Mesenchymal stem cell (in vitro differentiated cells and primary cell): Measurements from ENCODE around the gene SMS.

ENCODE experiments used
- DNase-seq: peaks from one replicate; pipeline ENCODE4 v3.0.0-alpha.2; 2013
- H2AFZ ChIP-seq: one replicate; pipeline ENCODE4 v1.6.1; 2013; ENCODE audit warnings: low read depth, mild to moderate bottlenecking, control low read depth, inconsistent platforms, low read length, moderate library complexity
- H2AK5ac ChIP-seq: 2 replicates; pipeline ENCODE4 v1.6.1; 2013; ENCODE audit warnings: low read length, moderate library complexity, mild to moderate bottlenecking, inconsistent platforms; ENCODE audit not compliant: severe bottlenecking
- H2BK120ac ChIP-seq: one replicate; pipeline ENCODE4 v1.6.1; 2013; ENCODE audit warnings: low read depth, mild to moderate bottlenecking, inconsistent platforms, low read length, moderate library complexity
- H2BK12ac ChIP-seq, 2 experiments: one replicate each; pipeline ENCODE4 v1.6.1; 2013; ENCODE audit warnings: inconsistent platforms in 2 of 2, low read length in 2 of 2, mild to moderate bottlenecking in 2 of 2, moderate library complexity in 2 of 2, control low read depth in 1 of 2
- H2BK15ac ChIP-seq: one replicate; pipeline ENCODE4 v1.6.1; 2013; ENCODE audit warnings: mild to moderate bottlenecking, low read depth, inconsistent platforms; ENCODE audit not compliant: poor library complexity, severe bottlenecking
- H2BK5ac ChIP-seq: 2 replicates; pipeline ENCODE4 v1.6.1; 2013; ENCODE audit warnings: low read depth, mild to moderate bottlenecking, low read length, control low read depth, inconsistent platforms; ENCODE audit not compliant: poor library complexity, severe bottlenecking
- H3K14ac ChIP-seq, 2 experiments: one replicate each; pipeline ENCODE4 v1.6.1; 2013; ENCODE audit warnings: inconsistent platforms in 2 of 2, low read length in 2 of 2, control low read depth in 1 of 2, mild to moderate bottlenecking in 1 of 2, moderate library complexity in 1 of 2
- H3K18ac ChIP-seq, 2 experiments: one replicate each; pipeline ENCODE4 v1.6.1; 2013; ENCODE audit warnings: inconsistent platforms in 2 of 2, low read length in 2 of 2, control low read depth in 1 of 2, low read depth in 1 of 2, mild to moderate bottlenecking in 1 of 2
- H3K23ac ChIP-seq, 2 experiments: one replicate each; pipeline ENCODE4 v1.6.1; 2013; ENCODE audit warnings: inconsistent platforms in 2 of 2, low read length in 2 of 2, mild to moderate bottlenecking in 2 of 2, moderate library complexity in 2 of 2, control low read depth in 1 of 2
- H3K27ac ChIP-seq: 2 replicates; pipeline ENCODE4 v1.5.1; 2013; ENCODE audit warnings: mild to moderate bottlenecking, moderate library complexity, low read length, control low read depth, inconsistent platforms; ENCODE audit not compliant: poor library complexity, severe bottlenecking
- H3K27me3 ChIP-seq, 2 experiments: 2 replicates each; pipeline versions ENCODE4 v1.6.1 to v1.7.0; 2013; ENCODE audit warnings: low read length in 2 of 2, mild to moderate bottlenecking in 2 of 2, moderate library complexity in 2 of 2, control low read depth in 1 of 2, inconsistent platforms in 1 of 2; ENCODE audit not compliant: control insufficient read depth in 1 of 2, insufficient read depth in 1 of 2
- H3K36me3 ChIP-seq, 2 experiments: 2 replicates each; pipeline versions ENCODE4 v1.6.1 to v1.7.0; 2013; ENCODE audit warnings: low read length in 2 of 2, control low read depth in 1 of 2, inconsistent platforms in 1 of 2, low read depth in 1 of 2, mild to moderate bottlenecking in 1 of 2; ENCODE audit not compliant: insufficient read depth in 2 of 2, control insufficient read depth in 1 of 2
- H3K4ac ChIP-seq, 2 experiments: one replicate each; pipeline ENCODE4 v1.6.1; 2013; ENCODE audit warnings: inconsistent platforms in 2 of 2, low read length in 2 of 2, mild to moderate bottlenecking in 2 of 2, moderate library complexity in 2 of 2, control low read depth in 1 of 2, low read depth in 1 of 2
- H3K4me1 ChIP-seq: 2 replicates; pipeline ENCODE4 v1.6.1; 2013; ENCODE audit warnings: low read depth, low read length, control low read depth; ENCODE audit not compliant: control insufficient read depth, insufficient read depth
- H3K4me2 ChIP-seq: 2 replicates; pipeline ENCODE4 v1.6.1; 2013; ENCODE audit warnings: low read length, mild to moderate bottlenecking, inconsistent platforms; ENCODE audit not compliant: poor library complexity, severe bottlenecking
- H3K4me3 ChIP-seq, 2 experiments: 2 replicates each; pipeline versions ENCODE4 v1.5.1 to v1.7.0; 2013; ENCODE audit warnings: low read length in 2 of 2, mild to moderate bottlenecking in 2 of 2, control low read depth in 1 of 2, low read depth in 1 of 2; ENCODE audit not compliant: insufficient read depth in 1 of 2
- H3K79me1 ChIP-seq: replicated peaks from 2 replicates; pipeline ENCODE4 v1.6.1; 2013; ENCODE audit warnings: mild to moderate bottlenecking, control low read depth, low read length, inconsistent platforms; ENCODE audit not compliant: poor library complexity, severe bottlenecking
- H3K9ac ChIP-seq: 2 replicates; pipeline ENCODE4 v1.7.0; 2013; ENCODE audit warnings: mild to moderate bottlenecking, low read length, moderate library complexity
- H3K9me3 ChIP-seq: 2 replicates; pipeline ENCODE4 v1.7.0; 2013; ENCODE audit warnings: mild to moderate bottlenecking, low read length; ENCODE audit not compliant: control insufficient read depth
- H4K8ac ChIP-seq: one replicate; pipeline ENCODE4 v1.6.1; 2013; ENCODE audit warnings: inconsistent platforms, mild to moderate bottlenecking, low read length, moderate library complexity
- H4K91ac ChIP-seq: one replicate; pipeline ENCODE4 v1.6.1; 2013; ENCODE audit warnings: mild to moderate bottlenecking, low read length, inconsistent platforms
- WGBS: methylation state at CpG from one replicate; pipeline ENCODE4 v1.1.7; 2013; ENCODE audit warnings: mixed read lengths; 5-methylcytosine and 5-hydroxymethylcytosine counted together

Gene SMS

GRCh38 chrX:22037225-22037624 lies 96.7 kb downstream of the SMS start:
- H2AK5ac ChIP-seq, result no peak overlapping the region
- WGBS, result 93% methylated on average over 2 of the region's 2 CpGs
- H2BK120ac ChIP-seq, result no peak overlapping the region
- H3K27me3 ChIP-seq, result no peaks in the 10 kb centered on the region
- no peak overlapping the region for H3K27ac ChIP-seq
- no peaks in the 10 kb centered on the region for H3K79me1 ChIP-seq
- no peak overlapping the region for H2BK15ac ChIP-seq
- H3K4me3 ChIP-seq, result no peak overlapping the region
- H2BK5ac ChIP-seq, result no peak overlapping the region
- H3K14ac ChIP-seq, result no peak overlapping the region
- DNase-seq, result no peak
- no peak overlapping the region for H4K91ac ChIP-seq
- no peak overlapping the region for H3K4ac ChIP-seq
- H2AFZ ChIP-seq, result no peak overlapping the region
- H3K9me3 ChIP-seq, result no peaks in the 10 kb centered on the region
- no peak overlapping the region for H3K18ac ChIP-seq
- H4K8ac ChIP-seq, result no peak overlapping the region
- H3K9ac ChIP-seq, result no peak overlapping the region
- H2BK12ac ChIP-seq, result no peak overlapping the region
- H3K23ac ChIP-seq, result no peak overlapping the region
- H3K36me3 ChIP-seq, result no peaks in the 10 kb centered on the region
- H3K4me1 ChIP-seq, result no peaks in the 10 kb centered on the region
- H3K4me2 ChIP-seq, result no peak overlapping the region

GRCh38 chrX:22037911-22038537 lies 97.5 kb downstream of the SMS start:
- Histone ChIP-seq H3K4ac (no peak overlapping the region), H3K18ac (no peak overlapping the region), H4K91ac (no peak overlapping the region), H2AK5ac (no peak overlapping the region), H3K4me2 (no peak overlapping the region), H2BK120ac (no peak overlapping the region), H3K27ac (no peak overlapping the region), H3K14ac (no peak overlapping the region), H2BK12ac (no peak overlapping the region), H3K23ac (no peak overlapping the region), H3K4me3 (no peak overlapping the region), H4K8ac (no peak overlapping the region), H3K4me1 (no peaks in the 10 kb centered on the region), H3K27me3 (no peaks in the 10 kb centered on the region), H3K36me3 (no peaks in the 10 kb centered on the region), H2AFZ (no peak overlapping the region), H2BK15ac (no peak overlapping the region), H3K9me3 (no peaks in the 10 kb centered on the region), H3K9ac (no peak overlapping the region), H3K79me1 (no peaks in the 10 kb centered on the region), H2BK5ac (no peak overlapping the region)
- 96% methylated on average over 13 of the region's 13 CpGs for WGBS
- DNase-seq, result no peak

GRCh38 chrX:22039541-22039940 lies 99.0 kb downstream of the SMS start:
- H3K9ac ChIP-seq, result no peak overlapping the region
- H2BK15ac ChIP-seq, result no peak overlapping the region
- no peak overlapping the region for H3K4me3 ChIP-seq
- WGBS, result 98% methylated on average over 4 of the region's 6 CpGs
- no peak overlapping the region for H3K27ac ChIP-seq
- no peaks in the 10 kb centered on the region for H3K9me3 ChIP-seq
- no peak overlapping the region for H3K18ac ChIP-seq
- H3K4ac ChIP-seq, result no peak overlapping the region
- no peaks in the 10 kb centered on the region for H3K79me1 ChIP-seq
- no peak overlapping the region for H3K23ac ChIP-seq
- no peak overlapping the region for H3K14ac ChIP-seq
- no peaks in the 10 kb centered on the region for H3K36me3 ChIP-seq
- no peaks in the 10 kb centered on the region for H3K4me1 ChIP-seq
- no peak overlapping the region for H2BK5ac ChIP-seq
- no peak overlapping the region for H2AFZ ChIP-seq
- H4K91ac ChIP-seq, result no peak overlapping the region
- no peak overlapping the region for H2BK12ac ChIP-seq
- no peak overlapping the region for H3K4me2 ChIP-seq
- no peak overlapping the region for H2AK5ac ChIP-seq
- H4K8ac ChIP-seq, result no peak overlapping the region
- DNase-seq, result no peak
- no peaks in the 10 kb centered on the region for H3K27me3 ChIP-seq
- H2BK120ac ChIP-seq, result no peak overlapping the region

- Histone ChIP-seq H3K36me3 (no peaks in the 10 kb centered on the region), H3K4ac (no peak overlapping the region), H3K18ac (no peak overlapping the region), H2AFZ (no peak overlapping the region), H3K4me1 (no peaks in the 10 kb centered on the region), H3K9ac (no peak overlapping the region), H3K9me3 (no peaks in the 10 kb centered on the region), H3K14ac (no peak overlapping the region), H3K27ac (no peak overlapping the region), H3K27me3 (no peaks in the 10 kb centered on the region), H2BK15ac (no peak overlapping the region), H2BK120ac (no peak overlapping the region), H4K91ac (no peak overlapping the region), H2BK5ac (no peak overlapping the region), H3K4me2 (no peak overlapping the region), H4K8ac (no peak overlapping the region), H3K79me1 (no peaks in the 10 kb centered on the region), H3K4me3 (no peak overlapping the region), H3K23ac (no peak overlapping the region), H2AK5ac (no peak overlapping the region), H2BK12ac (no peak overlapping the region)
- WGBS, result 96% methylated on average over 2 of the region's 2 CpGs
- DNase-seq, result no peak
Measured at GRCh38 chrX:22040184-22040583, 99.7 kb downstream of the SMS start.
